Fibroblast of peridontal ligament (primary cell): ENCODE results near the gene DEFB131B.
"Not testable (repeated sequence)": the region's sequence is repeated elsewhere in the genome, so short reads cannot be mapped to it uniquely, and the experiment has no call there.

ENCODE experiments used
- DNase-seq: peaks from one replicate; pipeline ENCODE4 v3.0.0-alpha.2; 2010; ENCODE audit errors: extremely low read depth

DEFB131B gene, protein sequence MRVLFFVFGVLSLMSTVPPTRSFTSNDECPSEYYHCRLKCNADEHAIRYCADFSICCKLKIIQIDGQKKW

GRCh38 chr11:71878059-71878458, at the start of gene DEFB131B:
TSS of gene DEFB131B (plus strand) at chr11:71878453. CDS start at chr11:71878453, 0 bp downstream.
- DNase-seq: not testable (repeated sequence)

- not testable (repeated sequence) for DNase-seq
Observed at GRCh38 chr11:71829247-71829646, 49.0 kb upstream of the DEFB131B start.

- DNase-seq: not testable (repeated sequence)
Observed at GRCh38 chr11:71829686-71830085, 48.6 kb upstream of the DEFB131B start.

GRCh38 chr11:71832811-71833210, 45.4 kb upstream of the DEFB131B start, which contains the start of gene DEFB108B:
TSS of gene DEFB108B (plus strand) at chr11:71833200. CDS start at chr11:71833200, 0 bp downstream.
- DNase-seq: not testable (repeated sequence)

GRCh38 chr11:71842720-71843119, 35.5 kb upstream of the DEFB131B start:
- not testable (repeated sequence) for DNase-seq

DNA sequence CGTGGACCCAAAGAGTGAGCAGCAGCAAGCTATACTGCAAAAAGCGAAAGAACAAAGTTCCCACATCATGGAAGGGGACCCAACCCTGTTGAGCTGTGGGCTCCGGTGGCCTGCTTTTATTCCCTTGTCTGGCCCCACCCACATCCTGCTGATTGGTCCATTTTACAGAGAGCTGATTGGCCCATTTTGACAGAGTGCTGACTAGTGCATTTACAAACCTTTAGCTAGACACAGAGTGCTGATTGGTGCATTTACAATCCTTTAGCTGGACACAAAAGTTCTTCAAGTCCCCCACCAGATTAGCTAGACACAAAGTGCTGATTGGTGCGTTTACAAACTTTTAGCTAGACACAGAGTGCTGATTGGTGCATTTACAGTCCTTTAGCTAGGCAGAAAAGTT, 34.9 kb upstream of the DEFB131B start:
- not testable (repeated sequence) for DNase-seq

- DNase-seq: no peak
Observed at GRCh38 chr11:71843858-71844257, 34.4 kb upstream of the DEFB131B start.

DNA sequence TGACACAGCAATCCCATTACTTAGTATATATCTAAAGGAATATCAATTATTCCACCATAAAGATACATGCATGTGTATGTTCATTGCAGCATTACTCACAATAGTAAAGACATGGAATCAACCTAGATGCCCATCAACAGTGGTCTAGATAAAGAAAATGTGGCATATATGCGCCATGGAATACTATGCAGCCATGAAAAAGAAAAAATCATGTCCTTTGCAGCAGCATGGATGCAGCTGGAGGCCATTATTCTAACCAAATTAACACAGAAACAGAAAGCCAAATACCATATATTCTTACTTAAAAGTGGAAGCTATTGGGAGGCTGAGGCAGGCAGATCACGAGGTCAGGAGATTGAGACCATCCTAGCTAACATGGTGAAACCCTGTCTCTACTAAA, 24.4 kb upstream of the DEFB131B start:
- DNase-seq: not testable (repeated sequence)

DNA sequence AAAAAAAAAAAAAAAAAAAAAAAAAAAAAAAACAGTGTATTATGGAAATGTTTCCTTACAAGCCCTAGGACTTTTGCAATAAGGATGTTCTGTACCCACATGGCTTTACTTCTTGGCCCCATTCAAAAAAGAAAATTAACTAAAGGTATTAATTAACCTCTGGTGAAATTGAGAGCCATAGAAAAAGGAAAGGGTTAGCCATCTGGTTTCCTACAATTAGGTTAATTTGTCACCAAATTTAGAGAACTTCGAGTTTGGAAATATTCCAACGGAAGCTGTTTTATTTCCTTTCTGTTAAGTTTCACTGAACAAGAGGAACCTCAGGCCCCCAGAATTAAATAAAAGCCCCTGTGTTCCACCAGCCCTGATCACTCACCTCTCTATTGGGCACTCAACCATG, 22.4 kb upstream of the DEFB131B start:
- DNase-seq: not testable (repeated sequence)

GRCh38 chr11:71860835-71861234, 17.4 kb upstream of the DEFB131B start:
- not testable (repeated sequence) for DNase-seq

DNA sequence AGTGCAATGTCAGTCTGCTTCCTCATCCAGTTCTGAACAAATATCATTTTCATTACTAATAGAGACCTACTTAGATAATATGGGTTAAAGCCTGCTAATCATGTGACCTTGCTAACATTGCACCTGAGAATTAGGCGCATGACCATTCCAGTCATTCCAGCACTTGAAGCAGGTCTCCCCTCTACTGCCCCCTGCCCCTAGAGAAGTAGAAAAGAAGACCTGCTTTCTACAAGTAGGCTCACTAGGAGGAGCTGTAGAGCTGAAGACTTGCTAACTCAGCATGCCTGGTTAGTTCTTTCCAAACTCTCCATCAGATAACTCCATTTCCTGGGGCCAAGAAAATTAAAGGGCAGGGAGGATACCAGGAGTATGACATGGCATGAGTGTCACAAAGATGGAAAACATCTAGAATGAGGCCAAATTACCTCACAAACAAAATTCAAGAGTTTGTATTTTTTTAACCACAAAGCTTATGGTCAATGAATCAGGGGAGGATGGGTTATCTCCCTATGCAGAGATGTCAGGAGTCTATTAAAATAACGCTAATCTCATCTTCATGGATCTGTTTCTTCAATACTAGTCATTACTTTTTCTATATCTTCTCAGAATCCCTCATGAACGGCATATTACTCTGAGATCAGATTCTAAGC, 14.2 kb upstream of the DEFB131B start:
- peak; percentile 81 for DNase-seq

DNA sequence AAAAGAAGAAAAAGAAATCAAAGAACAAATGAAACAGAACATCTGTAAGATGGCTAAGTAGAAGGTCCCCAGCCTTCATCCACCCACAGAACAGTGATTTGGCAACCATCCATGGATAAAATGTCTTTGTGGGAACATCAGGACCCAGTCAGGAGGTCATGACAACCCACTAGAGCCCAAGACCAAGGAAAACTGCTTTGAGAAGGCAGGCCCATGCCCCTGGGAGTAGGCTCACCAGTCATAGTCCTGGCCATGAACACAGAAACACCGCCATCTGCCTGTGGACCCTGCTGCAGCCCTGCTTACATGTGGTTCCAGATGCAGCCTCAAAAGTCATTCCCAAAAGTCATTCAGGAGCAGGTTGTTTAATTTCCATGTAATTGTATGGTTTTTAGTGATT, 11.0 kb upstream of the DEFB131B start:
- DNase-seq: not testable (repeated sequence)

- DNase-seq: not testable (repeated sequence)
Observed at GRCh38 chr11:71869931-71870330, 8.3 kb upstream of the DEFB131B start.

DNA sequence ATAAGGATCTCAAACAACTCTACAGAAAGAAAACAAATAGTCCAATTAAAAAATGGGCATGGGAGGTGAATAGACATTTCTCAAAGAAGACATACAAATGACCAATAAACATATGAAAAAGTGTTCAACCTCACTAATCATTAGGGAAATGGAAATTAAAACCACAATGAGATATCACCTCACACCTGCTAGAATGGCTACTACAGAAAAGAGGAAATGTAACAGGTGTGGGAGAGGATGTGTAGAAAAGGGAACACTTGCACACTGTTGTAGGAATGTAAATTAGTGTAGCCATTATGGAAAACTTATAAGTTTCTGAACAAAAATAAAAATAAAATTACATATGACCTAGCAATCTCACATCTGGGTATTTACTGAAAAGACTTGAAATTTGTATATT, 7.6 kb upstream of the DEFB131B start:
- not testable (repeated sequence) for DNase-seq

DNA sequence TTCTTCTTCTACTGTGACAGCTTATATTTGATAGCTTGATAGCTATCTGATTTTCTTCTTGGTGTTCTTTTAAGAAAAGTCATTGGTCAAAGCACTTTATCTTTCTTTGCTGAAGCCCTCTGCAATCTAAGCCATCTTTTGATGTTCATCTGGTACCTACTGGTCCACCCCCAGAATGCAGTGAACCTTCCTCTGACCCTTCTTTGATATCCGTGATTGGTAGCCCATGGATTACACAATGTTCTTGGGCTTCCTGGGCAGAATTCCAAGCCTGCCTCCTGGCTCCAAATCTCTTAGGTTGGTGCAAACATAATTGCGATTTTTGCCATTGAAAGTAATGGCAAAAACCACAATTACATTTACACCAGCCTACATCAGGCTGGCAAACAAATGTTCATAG, 2.0 kb upstream of the DEFB131B start:
- peak; percentile 16 for DNase-seq

GRCh38 chr11:71885806-71886205, 7.6 kb downstream of the DEFB131B start:
- DNase-seq: not testable (repeated sequence)

- not testable (repeated sequence) for DNase-seq
Observed at GRCh38 chr11:71888335-71889010, 10.2 kb downstream of the DEFB131B start.

DNA sequence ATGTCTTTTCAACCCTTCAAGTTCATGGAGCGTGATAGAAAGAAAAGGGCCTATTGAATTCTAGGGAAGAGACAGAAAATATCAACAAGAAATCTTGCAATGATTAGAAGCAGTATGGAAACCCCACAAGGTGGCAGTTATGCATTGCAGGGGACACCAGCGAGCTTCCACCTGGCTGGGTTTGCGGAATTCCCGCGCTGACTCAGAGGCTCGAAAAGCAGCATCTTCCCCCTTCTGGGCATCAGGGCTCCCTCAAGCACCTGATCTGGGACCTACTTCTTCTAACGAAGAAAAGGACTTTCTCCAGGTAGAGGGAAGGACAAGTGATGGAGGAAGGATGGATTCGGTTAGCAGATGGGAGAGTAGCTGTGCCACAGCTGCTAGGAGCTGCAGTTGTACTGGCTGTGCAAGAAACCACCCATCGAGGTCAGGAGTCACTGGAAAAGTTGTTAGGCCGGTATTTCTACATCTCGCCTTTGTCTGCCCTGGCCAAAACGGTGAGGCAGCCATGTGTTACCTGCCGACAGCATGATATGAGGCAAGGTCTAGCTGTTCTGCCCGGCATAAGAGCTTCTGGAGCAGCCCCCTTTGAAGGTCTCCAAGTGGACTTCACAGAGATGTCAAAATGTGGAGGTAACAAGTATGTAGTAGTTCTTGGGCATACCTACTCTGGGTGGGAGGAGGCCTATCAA, 11.1 kb downstream of the DEFB131B start:
- DNase-seq: not testable (repeated sequence)

- DNase-seq: no peak
Observed at GRCh38 chr11:71895961-71896360, 17.7 kb downstream of the DEFB131B start.

- DNase-seq: peak; percentile 95
Observed at GRCh38 chr11:71901137-71901536, 22.9 kb downstream of the DEFB131B start.

DNA sequence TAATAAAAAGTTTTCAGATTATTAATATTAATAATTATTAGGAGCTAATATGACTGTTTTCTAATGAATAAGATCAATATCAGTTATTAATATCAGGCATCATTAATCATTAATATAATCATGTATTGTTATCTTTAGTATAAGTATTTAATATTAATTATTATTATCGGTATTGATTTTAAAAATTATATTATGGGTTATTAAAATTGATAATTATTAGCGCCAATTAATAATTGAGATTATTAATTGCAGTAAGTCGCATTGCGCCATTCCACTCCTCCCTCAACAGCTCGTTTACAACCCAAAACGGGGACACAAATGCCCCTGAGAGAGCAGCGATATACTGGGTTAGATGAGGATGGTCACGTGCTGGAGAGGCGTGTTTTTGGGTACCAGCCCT, 30.0 kb downstream of the DEFB131B start:
- no peak for DNase-seq

DNA sequence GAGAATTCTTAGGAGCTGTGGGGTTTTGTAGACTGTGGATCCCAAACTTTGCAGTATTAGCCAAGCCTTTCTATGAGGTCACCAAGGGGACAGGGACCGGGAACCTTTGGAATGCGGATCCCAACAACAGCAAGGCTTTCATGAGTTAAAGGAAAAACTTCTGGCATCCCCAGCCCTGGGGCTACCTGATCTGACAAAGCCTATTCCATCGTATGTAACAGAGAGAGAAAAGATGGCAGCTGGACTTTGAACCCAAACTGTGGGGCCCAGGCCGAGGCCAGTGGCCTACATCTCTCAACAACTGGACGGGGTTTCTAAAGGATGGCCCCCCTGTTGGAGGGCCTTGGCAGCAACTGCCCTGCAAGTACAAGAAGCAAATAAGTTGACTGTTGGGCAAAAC, 32.5 kb downstream of the DEFB131B start:
- DNase-seq: not testable (repeated sequence)
